HepG2 (cell line): ENCODE data around the gene LACTBL1. TPM values are rescaled to one million over a fixed set of nuclear protein-coding genes. Genes with fewer than 3 reads are reported as not detected.

Source experiments
- ATAC-seq: fragments of 200-7000 bp; cut with Tn5 transposase; 3 replicates; pipeline ENCODE4 v1.9.1; 2020; ENCODE audit warnings: mild to moderate bottlenecking, moderate library complexity
- BruUV-seq: library from RNA; stranded (reverse); fragments of 400-500 nt; replicated peaks from 2 replicates; lab custom pipeline; 2021; lab: Mats Ljungman, UMichigan
- CTCF ChIA-PET: fragments of 300-600 bp; formaldehyde crosslinking; extraction: SDS; loops from one replicate; lab custom pipeline; 2021; ENCODE audit warnings: low total read pairs, inconsistent platforms, low intra/inter-chr PET ratio; lab: Yijun Ruan, JAX
- POLR2A ChIA-PET: fragments of 350-600 bp; sonication (Branson Sonifier 250); formaldehyde crosslinking; loops from one replicate; lab custom pipeline; 2020; ENCODE audit warnings: antibody characterized with exemption, inconsistent platforms; lab: Yijun Ruan, JAX
- DNase-seq: peaks from one replicate; pipeline ENCODE4 v3.0.0-alpha.2; 2015; ENCODE audit warnings: low spot score
- FAIRE-seq: peaks from 3 replicates; lab custom pipeline; 2011; peaks lifted over from hg19 to GRCh38; lab: Jason Lieb, UNC
- H2AFZ ChIP-seq: one replicate; pipeline ENCODE4 v1.6.1; 2011; ENCODE audit warnings: low read length, inconsistent platforms
- H3K27ac ChIP-seq: fragments of 300-600 bp; 3 replicates; pipeline ENCODE4 v1.8.0; 2011; ENCODE audit warnings: mixed run types, mild to moderate bottlenecking, mixed read lengths, low read length, inconsistent platforms; ENCODE audit not compliant: insufficient read depth; ENCODE audit errors: extremely low read length
- H3K27me3 ChIP-seq, 2 experiments: fragments of 200-600 bp in 1 of 2; 2 replicates in 1 of 2; 3 replicates in 1 of 2; pipeline versions ENCODE4 v1.6.0 to v1.8.0; 2011; ENCODE audit warnings: low read length in 2 of 2, mild to moderate bottlenecking in 2 of 2, moderate library complexity in 2 of 2, inconsistent platforms in 1 of 2; ENCODE audit not compliant: insufficient read depth in 2 of 2, control insufficient read depth in 1 of 2
- H3K36me3 ChIP-seq, 2 experiments: fragments of 200-600 bp in 1 of 2; replicated peaks in 1 of 2; 2 replicates in 1 of 2; 3 replicates in 1 of 2; pipeline versions ENCODE4 v1.5.1 to v1.8.0; 2011; ENCODE audit warnings: low read length in 2 of 2, inconsistent platforms in 1 of 2; ENCODE audit not compliant: insufficient read depth in 2 of 2, control insufficient read depth in 1 of 2
- H3K4me1 ChIP-seq: 2 replicates; pipeline ENCODE4 v1.5.1; 2012; ENCODE audit warnings: low read length, inconsistent platforms; ENCODE audit not compliant: insufficient read depth
- H3K4me2 ChIP-seq: 2 replicates; pipeline ENCODE4 v1.6.0; 2011; ENCODE audit warnings: low read depth, low read length, inconsistent platforms
- H3K4me3 ChIP-seq, 3 experiments: fragments of 200-600 bp in 1 of 3; sonication (generic), shearing (Covaris generic) in 1 of 3; replicated peaks in 1 of 3; 2 replicates each; pipeline ENCODE4 v1.5.1; 2011 to 2016; ENCODE audit warnings: low read length in 3 of 3, inconsistent platforms in 2 of 3, low read depth in 2 of 3, mild to moderate bottlenecking in 2 of 3, control low read depth in 1 of 3, mixed read lengths in 1 of 3; ENCODE audit not compliant: insufficient read depth in 1 of 3
- H3K79me2 ChIP-seq: one replicate; pipeline ENCODE4 v1.6.1; 2011; ENCODE audit warnings: low read length, inconsistent platforms; ENCODE audit not compliant: insufficient read depth
- H3K9ac ChIP-seq: 2 replicates; pipeline ENCODE4 v1.6.0; 2011; ENCODE audit warnings: mild to moderate bottlenecking, low read depth, low read length, inconsistent platforms; ENCODE audit not compliant: insufficient read depth
- H3K9me3 ChIP-seq: 2 replicates; pipeline ENCODE4 v1.5.1; 2012; ENCODE audit warnings: mild to moderate bottlenecking, low read length
- H4K20me1 ChIP-seq: 2 replicates; pipeline ENCODE4 v1.6.0; 2011; ENCODE audit warnings: inconsistent platforms, mild to moderate bottlenecking, low read length, moderate library complexity; ENCODE audit not compliant: insufficient read depth
- KLF16 ChIP-seq, 2 experiments: sonication (generic) in 1 of 2; formaldehyde crosslinking in 1 of 2; IDR thresholded peaks; 2 replicates each; pipeline versions ENCODE4 v1.6.1 to v1.8.0; 2016 to 2023; ENCODE audit warnings: missing genetic modification reagents in 2 of 2, missing compliant biosample characterization in 1 of 2
- MAZ ChIP-seq, 2 experiments: sonication (generic) in 1 of 2; formaldehyde crosslinking in 1 of 2; IDR thresholded peaks; 2 replicates each; pipeline versions ENCODE4 v1.5.0 to v1.6.1; 2012 to 2020; ENCODE audit warnings: low read depth in 2 of 2, mild to moderate bottlenecking in 2 of 2, borderline replicate concordance in 1 of 2, improper control_type of control experiment in 1 of 2, low read length in 1 of 2, missing genetic modification reagents in 1 of 2, moderate library complexity in 1 of 2
- STAT5B ChIP-seq: sonication (generic); formaldehyde crosslinking; IDR thresholded peaks from 2 replicates; pipeline ENCODE4 v1.4.0; 2020; ENCODE audit warnings: missing genetic modification reagents
- ZNF501 ChIP-seq: sonication (generic); formaldehyde crosslinking; IDR thresholded peaks from 2 replicates; pipeline ENCODE4 v1.5.1; 2020; ENCODE audit warnings: mild to moderate bottlenecking, moderate library complexity, missing genetic modification reagents
- WGBS: methylation state at CpG from one replicate; pipeline ENCODE4 v1.1.6; 2017; ENCODE audit warnings: low lambda C conversion rate; 5-methylcytosine and 5-hydroxymethylcytosine counted together
- in situ Hi-C: cut with HindIII; loops from 2 replicates; pipeline ENCODE4 v1.10.0; 2017; ENCODE audit warnings: low pct_unique_long_range_greater_than_20kb; ENCODE audit not compliant: extremely low pct_ligation_motif_present
- intact Hi-C: fragments of 100-400 bp; cut with micrococcal nuclease; formaldehyde crosslinking; loops from one replicate; pipeline ENCODE4 v1.10.0; 2022; ENCODE audit not compliant: unreplicated experiment
- polyA plus RNA-seq, 8 experiments: library from polyadenylated mRNA; depleted of rRNA in 3 of 8; stranded (reverse) in 7 of 8; unstranded in 1 of 8; fragments of >200 nt; fragmentation: Illumina TruSeq in 4 of 8; extraction: Trizol in 4 of 8; gene quantifications; 2 replicates each; pipeline versions ENCODE4 v1.2.1 to v1.2.3, GENCODE V29; 2011 to 2016; ENCODE audit warnings: low read depth in 4 of 8, missing spikeins in 1 of 8, mixed read lengths in 1 of 8; ENCODE audit not compliant: insufficient read depth in 1 of 8
- total RNA-seq, 5 experiments: library from RNA; depleted of rRNA; stranded (reverse); fragments of >200 nt; fragmentation: Illumina TruSeq; extraction: Trizol; gene quantifications; 2 replicates each; pipeline ENCODE4 v1.2.3, GENCODE V29; 2016; ENCODE audit warnings: low read depth in 1 of 5
- TF ChIP-seq, protein P1 (sequence below): sonication (generic); formaldehyde crosslinking; IDR thresholded peaks from 2 replicates; pipeline ENCODE4 v1.4.0; 2020; ENCODE audit warnings: mild to moderate bottlenecking, missing genetic modification reagents
- TF ChIP-seq, protein P2 (sequence below): fragments of 450-650 bp; IDR thresholded peaks from 2 replicates; pipeline ENCODE4 v1.6.1; 2016

LACTBL1 gene
- total and polyA plus RNA-seq, 2 of the 13 experiments (the other 11 are each of a cell fraction or from before 2014, with no cell fraction given), result 0.12 to 1.3 TPM

DNA sequence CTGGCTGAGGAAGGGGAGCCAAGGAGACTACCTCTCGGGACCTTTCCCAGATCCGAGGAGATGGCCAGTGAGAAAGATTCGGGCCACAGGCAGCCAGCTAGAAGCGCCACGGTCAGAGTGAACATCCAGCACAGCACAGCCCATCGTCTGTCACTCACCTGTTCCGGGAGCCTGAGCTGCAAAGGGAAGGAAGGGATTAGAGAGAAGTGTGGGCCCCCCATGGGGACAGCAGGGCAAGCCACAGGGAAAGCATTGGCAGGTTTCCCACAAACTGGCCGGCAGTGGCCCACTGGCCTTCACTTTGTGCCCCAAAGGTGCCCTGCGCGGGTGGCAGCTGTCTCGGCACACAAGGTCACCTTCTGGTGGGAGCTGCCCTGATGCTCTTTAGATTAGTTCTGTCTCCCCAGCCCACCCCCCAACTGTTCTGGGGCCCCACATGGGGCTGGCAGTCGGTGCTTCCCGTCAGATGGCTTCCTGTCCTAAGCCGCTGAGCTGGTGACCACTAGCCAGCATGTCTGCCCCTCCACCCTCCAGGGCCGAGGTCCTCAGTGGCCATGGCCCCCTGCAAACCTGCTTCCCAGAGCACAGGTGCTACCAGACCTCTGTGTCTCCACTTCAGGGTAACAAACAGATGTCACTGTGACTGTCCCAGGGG is 56.7 kb downstream of the LACTBL1 start (continued):
- TF ChIP-seq, protein P1, sequence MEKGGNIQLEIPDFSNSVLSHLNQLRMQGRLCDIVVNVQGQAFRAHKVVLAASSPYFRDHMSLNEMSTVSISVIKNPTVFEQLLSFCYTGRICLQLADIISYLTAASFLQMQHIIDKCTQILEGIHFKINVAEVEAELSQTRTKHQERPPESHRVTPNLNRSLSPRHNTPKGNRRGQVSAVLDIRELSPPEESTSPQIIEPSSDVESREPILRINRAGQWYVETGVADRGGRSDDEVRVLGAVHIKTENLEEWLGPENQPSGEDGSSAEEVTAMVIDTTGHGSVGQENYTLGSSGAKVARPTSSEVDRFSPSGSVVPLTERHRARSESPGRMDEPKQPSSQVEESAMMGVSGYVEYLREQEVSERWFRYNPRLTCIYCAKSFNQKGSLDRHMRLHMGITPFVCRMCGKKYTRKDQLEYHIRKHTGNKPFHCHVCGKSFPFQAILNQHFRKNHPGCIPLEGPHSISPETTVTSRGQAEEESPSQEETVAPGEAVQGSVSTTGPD (CRISPR knock-in tag), result no peak
- TF ChIP-seq MAZ (IDR thresholded peaks at IDR 0.05; ENCODE audit: borderline replicate concordance, low read depth, low read length) (no peak), MAZ (CRISPR knock-in tag; IDR thresholded peaks at IDR 0.05; ENCODE audit: low read depth) (no peak), STAT5B (CRISPR knock-in tag) (no peak), KLF16 (CRISPR knock-in tag; IDR thresholded peaks at IDR 0.05) (no peak)
- TF ChIP-seq, all 625 proteins: peak for 0

DNA sequence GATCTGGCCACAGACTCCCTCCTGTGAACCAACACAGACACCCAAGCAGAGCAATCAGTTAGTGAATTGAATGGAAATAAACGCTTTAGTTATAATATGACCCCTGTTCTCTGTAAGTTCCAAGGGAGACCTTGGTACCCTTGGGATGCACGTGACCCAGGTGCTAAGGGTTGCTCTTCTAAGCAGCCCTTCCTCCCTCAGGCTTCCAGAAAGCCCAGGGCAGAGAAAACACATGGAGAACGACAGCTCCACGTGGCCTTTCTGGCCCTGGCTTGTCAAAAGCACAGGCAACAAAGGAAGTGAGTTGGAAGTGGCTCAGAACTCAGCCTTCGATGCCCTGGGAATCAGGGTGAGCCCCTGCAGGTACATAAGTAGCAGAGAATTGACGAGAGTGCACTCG is 57.4 kb downstream of the LACTBL1 start:
- Histone ChIP-seq H3K4me1 (no peaks in the 10 kb centered on the region), H3K36me3 (no peaks in the 10 kb centered on the region), H3K9ac (no peak overlapping the region), H3K27ac (no peak overlapping the region), H3K4me2 (no peak overlapping the region), H2AFZ (no peak overlapping the region), H3K9me3 (no peaks in the 10 kb centered on the region), H3K27me3 (peaks cover 3 to 26% of the 10 kb centered on the region in 2 experiments; a peak in 2 of 5 replicates), H3K4me3 (no peak overlapping the region), H4K20me1 (no peaks in the 10 kb centered on the region), H3K79me2 (no peaks in the 10 kb centered on the region)
- 18% methylated on average over 5 of the region's 7 CpGs for WGBS
- no TSS peak for BruUV-seq
- no peak for FAIRE-seq
- CTCF ChIA-PET, result no interaction called here
- ATAC-seq, result no peak
- POLR2A ChIA-PET, result no interaction called here
- in situ Hi-C loops, result no loop called here
- no peak for TF ChIP-seq ZNF501
- TF ChIP-seq, protein P2, sequence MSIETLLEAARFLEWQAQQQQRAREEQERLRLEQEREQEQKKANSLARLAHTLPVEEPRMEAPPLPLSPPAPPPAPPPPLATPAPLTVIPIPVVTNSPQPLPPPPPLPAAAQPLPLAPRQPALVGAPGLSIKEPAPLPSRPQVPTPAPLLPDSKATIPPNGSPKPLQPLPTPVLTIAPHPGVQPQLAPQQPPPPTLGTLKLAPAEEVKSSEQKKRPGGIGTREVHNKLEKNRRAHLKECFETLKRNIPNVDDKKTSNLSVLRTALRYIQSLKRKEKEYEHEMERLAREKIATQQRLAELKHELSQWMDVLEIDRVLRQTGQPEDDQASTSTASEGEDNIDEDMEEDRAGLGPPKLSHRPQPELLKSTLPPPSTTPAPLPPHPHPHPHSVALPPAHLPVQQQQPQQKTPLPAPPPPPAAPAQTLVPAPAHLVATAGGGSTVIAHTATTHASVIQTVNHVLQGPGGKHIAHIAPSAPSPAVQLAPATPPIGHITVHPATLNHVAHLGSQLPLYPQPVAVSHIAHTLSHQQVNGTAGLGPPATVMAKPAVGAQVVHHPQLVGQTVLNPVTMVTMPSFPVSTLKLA, result peak; percentile 94
- no peak for DNase-seq
- intact Hi-C loops, result no loop called here
